Mammary epithelial cell (primary cell): ENCODE data around the gene TYW5.

Experiments
- CTCF ChIP-seq, 2 donors: IDR thresholded peaks in 1 of 2; conservative IDR thresholded peaks in 1 of 2; 2 replicates each; pipeline ENCODE4 v1.5.1; 2011 to 2012; ENCODE audit warnings: inconsistent platforms in 2 of 2, low read length in 2 of 2, mild to moderate bottlenecking in 2 of 2, control low read depth in 1 of 2, low read depth in 1 of 2; ENCODE audit not compliant: insufficient read depth in 1 of 2; ENCODE audit errors: extremely low read depth in 1 of 2
- EZH2 ChIP-seq: IDR thresholded peaks from 2 replicates; pipeline ENCODE4 v1.6.1; 2012; ENCODE audit warnings: low read length, inconsistent platforms, borderline replicate concordance

- no peak for TF ChIP-seq CTCF (conservative IDR thresholded peaks at IDR 0.05 in 1 of 2, IDR thresholded peaks at IDR 0.05 in 1 of 2; ENCODE audit: extremely low read depth in 1 of 2, insufficient read depth in 1 of 2, low read depth in 1 of 2, low read length in 2 of 2)
- no peak for TF ChIP-seq EZH2
Observed at GRCh38 chr2:199999166-199999565, 43.9 kb upstream of the TYW5 start.
